ENCODE data around the gene LYL1. TPM values are rescaled to one million over a fixed set of nuclear protein-coding genes. Genes with fewer than 3 reads are reported as not detected.

The LYL1 gene
- total and polyA plus RNA-seq, 2 of the 13 experiments (the other 11 are each of a cell fraction or from before 2014, with no cell fraction given), result 0.75 to 0.92 TPM

- TF ChIP-seq ZNF646 (CRISPR knock-in tag; IDR thresholded peaks at IDR 0.05) (no peak), ARID5B (CRISPR knock-in tag; IDR thresholded peaks at IDR 0.05) (peak; percentile 40; the same call in 1 of the 2 replicates), CBFB (CRISPR knock-in tag; IDR thresholded peaks at IDR 0.05) (peak; percentile 80), ZNF792 (CRISPR knock-in tag; IDR thresholded peaks at IDR 0.05) (no peak), ATF7 (IDR thresholded peaks at IDR 0.05) (no peak), ATF7 (CRISPR knock-in tag; IDR thresholded peaks at IDR 0.05) (0 out of 2 replicates have a peak, but pooled peaks have one; percentile 28), MZF1 (CRISPR knock-in tag; IDR thresholded peaks at IDR 0.05; ENCODE audit: borderline replicate concordance) (no peak), SNAPC2 (CRISPR knock-in tag; IDR thresholded peaks at IDR 0.05) (no peak), MYC (CRISPR knock-in tag; IDR thresholded peaks at IDR 0.05; ENCODE audit: borderline replicate concordance) (peak; percentile 96), ZC3H13 (CRISPR knock-in tag; IDR thresholded peaks at IDR 0.05) (no peak), ZNF256 (CRISPR knock-in tag; conservative IDR thresholded peaks at IDR 0.05) (no peak; the same call in 1 of the 2 replicates), TERF1 (CRISPR knock-in tag; IDR thresholded peaks at IDR 0.05) (no peak), U2AF1 (optimal IDR thresholded peaks at IDR 0.05; ENCODE audit: low read depth, low read length) (peak; percentile 69), HES4 (CRISPR knock-in tag; IDR thresholded peaks at IDR 0.05; ENCODE audit: borderline replicate concordance) (no peak), ZNF503 (CRISPR knock-in tag; IDR thresholded peaks at IDR 0.05) (0 out of 2 replicates have a peak, but pooled peaks have one; percentile 39), ZNF7 (CRISPR knock-in tag; IDR thresholded peaks at IDR 0.05) (no peak)
Observed at GRCh38 chr19:13116282-13117175, 13.9 kb upstream of the LYL1 start, which contains the start of gene TRMT1 (continued).
